COR-L47 (cell line): Measurements from ENCODE around the gene CTSA.
A peak's percentile ranks its signal among the peaks of the same experiment; 100 is the strongest.

ENCODE experiments used
- DNase-seq: peaks from one replicate; lab custom pipeline; 2025; lab: John Stamatoyannopoulos, UW

CTSA gene

DNA sequence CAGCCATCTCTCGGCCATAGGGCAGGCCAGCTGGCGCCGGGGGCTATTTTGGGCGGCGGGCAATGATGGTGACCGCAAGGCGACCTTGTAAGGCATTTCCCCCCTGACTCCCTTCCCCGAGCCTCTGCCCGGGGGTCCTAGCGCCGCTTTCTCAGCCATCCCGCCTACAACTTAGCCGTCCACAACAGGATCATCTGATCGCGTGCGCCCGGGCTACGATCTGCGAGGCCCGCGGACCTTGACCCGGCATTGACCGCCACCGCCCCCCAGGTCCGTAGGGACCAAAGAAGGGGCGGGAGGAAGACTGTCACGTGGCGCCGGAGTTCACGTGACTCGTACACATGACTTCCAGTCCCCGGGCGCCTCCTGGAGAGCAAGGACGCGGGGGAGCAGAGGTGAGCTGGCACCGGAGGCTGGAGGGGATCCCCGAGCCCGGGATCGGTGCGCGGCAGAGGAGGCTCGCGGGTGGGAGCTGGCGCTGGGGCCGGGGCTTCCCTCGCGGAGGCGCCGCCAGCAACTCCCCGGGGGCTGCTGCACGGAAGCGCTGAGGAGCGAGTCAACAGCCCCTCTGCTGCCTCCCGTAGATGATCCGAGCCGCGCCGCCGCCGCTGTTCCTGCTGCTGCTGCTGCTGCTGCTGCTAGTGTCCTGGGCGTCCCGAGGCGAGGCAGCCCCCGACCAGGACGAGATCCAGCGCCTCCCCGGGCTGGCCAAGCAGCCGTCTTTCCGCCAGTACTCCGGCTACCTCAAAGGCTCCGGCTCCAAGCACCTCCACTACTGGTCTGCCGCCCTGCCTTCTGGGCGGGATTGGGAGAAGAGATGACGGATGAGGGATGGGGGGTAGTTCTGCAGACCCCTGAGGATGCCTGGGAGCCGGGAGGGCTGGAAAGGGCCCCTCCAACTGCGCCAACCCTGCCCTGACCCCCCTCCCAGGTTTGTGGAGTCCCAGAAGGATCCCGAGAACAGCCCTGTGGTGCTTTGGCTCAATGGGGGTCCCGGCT lies at the start of gene CTSA, which contains the start of gene NEURL2:
CTSA (plus strand) TSS at position 351 of the 999 bp plus-strand sequence; CDS start at position 585, 234 bp downstream.
NEURL2 (minus strand) TSS at position 224 of the 999 bp plus-strand sequence; CDS start at position 7, 217 bp downstream.
- DNase-seq = peak; percentile 77

DNA sequence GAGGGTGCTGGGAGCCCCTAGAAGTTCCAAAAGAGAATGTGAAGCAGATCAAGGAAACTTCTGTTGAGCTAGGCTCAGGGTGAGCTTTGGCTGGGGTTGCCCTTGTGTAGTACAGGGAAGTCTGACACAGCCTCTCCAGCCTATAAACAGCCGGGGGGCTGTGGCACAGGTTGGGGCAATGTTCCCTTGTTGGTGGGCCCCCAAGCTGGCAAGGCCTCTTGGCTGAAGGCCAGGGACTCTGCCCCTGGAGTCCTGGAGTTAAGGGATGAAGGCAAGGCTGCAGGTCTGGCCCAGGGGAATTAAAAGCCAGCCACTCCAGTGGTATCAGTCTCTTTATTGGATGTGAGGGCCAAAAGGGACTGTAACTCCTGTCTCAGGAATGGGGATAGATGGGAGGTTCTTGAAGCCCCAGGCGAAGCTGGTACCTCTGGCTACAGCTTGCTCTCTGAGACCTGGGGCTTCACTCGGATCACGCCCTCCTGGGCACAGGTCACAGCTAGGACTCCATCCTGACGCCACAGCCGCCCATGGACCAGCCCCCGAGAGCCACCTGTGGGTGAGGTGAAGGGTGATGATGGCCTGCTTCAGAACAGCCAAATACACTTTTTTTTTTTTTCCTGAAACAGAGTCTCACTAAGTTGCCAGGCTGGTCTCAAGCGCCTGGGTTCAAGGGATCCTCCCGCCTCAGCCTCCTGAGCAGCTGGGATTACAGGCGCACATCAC lies 49.6 kb upstream of the CTSA start:
- no peak for DNase-seq

DNA sequence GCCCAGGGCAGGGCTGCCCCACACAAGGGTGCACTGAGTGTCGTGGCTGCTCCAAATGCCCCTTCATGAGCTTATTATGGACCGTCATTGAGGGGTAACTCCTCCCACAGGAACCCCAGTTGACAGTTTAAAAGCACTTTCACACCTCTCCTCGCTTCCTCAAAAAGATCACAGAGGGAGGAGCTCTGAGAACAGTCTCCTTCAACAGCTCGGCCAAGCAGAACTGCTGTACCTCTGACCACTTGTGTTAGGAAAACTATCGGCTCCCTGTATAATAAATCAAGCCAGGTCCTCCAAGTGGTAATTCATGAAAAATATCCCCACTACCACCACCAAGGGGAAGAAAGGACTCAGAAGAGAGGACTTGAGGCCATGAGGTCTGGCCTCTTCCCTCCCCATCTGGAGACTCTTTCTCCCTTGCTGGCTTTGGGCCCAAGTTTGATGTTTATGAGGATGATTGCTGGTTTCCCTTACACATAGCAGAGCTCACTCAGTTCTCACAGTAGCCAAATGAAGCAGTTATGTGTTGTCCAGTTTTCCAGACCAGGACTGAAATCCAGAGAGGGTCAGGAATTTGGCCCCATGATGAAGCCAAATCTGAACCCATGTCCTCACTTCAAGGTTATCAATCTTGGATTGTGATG lies 48.8 kb upstream of the CTSA start:
- DNase-seq = no peak

DNA sequence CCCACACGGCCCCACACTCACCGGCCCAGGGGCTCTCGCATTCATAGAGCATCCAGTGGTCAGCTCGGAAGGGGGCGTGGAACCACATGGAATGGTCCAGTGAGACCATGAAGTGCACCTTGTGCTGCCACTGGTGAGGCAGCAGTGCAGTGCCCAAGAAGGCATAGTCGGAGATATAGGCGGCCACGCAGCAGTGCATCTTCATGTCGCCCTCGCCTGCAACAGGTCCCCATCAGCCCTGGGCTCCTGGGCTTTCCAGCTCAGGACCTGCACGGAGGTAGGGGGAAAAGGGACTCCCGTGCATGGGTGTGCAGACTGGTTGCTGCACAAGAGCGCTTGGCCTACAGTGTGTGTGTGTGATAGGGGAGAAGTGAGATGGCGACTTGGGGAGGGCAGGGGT lies 47.6 kb upstream of the CTSA start:
- DNase-seq = no peak

DNA sequence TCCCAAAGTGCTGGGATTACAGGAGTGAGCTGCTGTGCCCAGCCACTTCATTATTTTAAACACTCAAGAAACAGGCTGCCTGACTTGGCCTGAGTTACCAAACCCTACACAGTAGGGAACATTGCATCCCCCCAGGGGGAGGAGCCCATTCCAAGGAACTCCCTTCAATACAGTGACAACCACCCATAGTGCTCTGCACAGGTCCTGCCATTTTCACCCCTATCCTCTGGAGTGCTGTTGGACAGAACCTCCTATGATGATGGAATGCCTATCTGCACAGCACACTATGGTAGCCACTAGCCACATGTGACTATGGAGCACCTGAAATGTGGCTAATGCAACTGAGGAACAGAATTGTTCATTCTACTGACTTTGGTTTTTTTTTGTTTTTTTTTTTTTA lies 45.7 kb upstream of the CTSA start:
- DNase-seq = no peak

DNA sequence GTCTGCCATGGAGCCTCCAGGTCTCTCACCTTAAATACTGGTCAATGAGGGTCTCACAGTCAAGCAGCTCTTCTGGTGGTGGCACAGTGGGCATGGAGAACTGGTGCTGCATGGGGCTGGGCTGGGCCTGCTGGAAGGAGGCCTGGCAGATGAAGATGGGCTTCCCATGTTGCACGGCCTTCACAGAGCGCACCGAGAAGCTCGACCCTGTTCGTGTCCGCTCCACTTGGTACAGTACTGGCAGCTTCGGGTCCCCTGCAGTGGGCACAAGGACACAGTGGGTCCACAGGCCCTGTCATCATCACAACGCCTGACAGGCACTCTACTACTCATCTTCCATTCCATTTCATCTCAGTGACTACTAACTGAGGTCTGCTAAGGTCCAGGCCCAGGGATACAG lies 42.7 kb upstream of the CTSA start:
- no peak for DNase-seq

DNA sequence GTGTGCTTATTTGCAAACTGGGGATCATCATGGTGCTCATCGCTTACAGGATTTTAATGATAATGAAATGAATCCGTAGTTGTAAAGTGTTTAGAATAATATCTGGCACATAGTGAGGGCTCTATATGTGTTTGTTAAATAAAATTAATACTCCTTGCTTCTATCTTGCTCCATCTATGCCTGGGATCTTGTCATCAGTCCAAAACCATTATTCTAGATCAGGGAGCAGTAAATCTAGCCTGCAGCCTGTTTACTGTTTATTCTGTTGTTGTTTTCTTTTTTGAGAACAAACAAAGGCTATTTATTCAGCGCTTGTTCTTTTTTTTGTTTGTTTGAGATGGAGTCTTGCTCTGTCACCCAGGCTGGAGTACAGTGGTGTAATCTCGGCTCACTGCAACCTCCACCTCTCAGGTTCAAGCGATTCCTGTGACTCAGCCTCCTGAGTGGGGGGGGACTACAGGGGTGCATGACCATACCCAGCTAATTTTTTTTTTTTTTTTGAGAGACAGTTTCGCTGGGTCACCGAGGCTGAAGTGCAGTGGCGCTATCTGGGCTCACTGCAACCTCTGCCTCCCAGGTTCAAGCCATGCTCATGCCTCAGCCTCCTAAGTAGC lies 42.1 kb upstream of the CTSA start:
- no peak for DNase-seq

GRCh38 chr20:45850238-45850637 lies 40.9 kb upstream of the CTSA start:
- DNase-seq = no peak

DNA sequence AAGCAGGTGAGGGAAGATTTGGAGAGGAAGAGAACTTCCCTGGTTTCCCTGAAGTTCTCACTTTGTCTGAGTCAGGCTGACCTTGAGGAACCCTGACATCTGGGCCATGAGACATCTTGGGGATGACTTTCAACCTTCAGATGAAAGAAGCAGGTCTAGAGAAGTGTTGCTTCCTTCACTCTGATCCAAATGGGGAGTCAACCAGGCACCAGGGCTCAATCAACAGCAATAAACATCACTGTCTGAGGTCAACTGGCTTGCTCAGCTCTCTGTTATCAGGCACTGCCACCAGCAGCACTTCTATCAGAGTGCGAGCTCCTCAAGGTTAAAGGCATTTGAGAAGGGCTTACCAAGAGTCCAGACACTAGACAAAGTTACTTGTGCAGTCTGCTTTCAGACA lies 40.2 kb upstream of the CTSA start:
- DNase-seq = no peak

GRCh38 chr20:45851501-45851900 lies 39.6 kb upstream of the CTSA start:
- no peak for DNase-seq

GRCh38 chr20:45852326-45852725 lies 38.8 kb upstream of the CTSA start:
- DNase-seq = no peak

- DNase-seq = no peak
Observed at GRCh38 chr20:45853484-45853883, 37.7 kb upstream of the CTSA start.

DNA sequence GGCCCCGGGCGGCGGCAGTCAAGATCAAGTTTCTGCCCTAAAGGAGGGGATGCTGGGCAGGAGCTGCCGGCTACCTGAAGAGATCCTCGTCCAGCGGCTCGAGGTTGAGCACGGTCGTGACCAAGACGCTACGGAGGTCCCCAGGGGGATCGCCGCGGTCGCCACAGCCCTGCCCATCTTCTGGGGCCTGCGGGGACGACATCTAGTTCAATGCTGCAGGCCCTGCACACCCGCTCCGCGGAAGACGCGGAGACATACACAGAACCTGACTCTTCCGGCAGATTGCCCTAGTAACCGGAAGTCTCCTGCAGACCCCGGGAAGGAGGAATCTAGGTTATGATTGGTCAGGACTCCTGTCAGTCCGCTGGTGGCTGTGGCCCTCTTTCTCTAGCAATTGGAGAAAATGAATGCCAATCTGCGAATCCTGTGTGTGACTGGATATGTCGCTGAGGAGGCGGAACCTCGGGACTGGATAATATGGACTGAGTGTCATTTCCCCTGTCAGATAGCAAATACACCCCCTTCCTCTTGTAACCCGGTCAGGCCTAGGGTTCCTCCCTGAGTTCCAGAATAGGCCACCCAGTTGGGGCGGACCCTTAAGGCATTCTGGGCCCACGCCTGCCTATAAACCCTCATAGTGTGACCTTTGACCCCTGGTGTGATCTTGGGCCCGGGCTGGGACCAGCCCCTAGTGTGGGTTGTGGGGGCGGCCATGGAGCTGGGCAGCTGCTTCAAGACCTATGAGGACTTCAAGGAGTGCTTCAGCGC lies 33.8 kb upstream of the CTSA start, which contains the start of the genes ACOT8 and ZSWIM3:
ACOT8 (minus strand) TSS at position 279 of the 768 bp plus-strand sequence; CDS start at position 202, 77 bp downstream.
ZSWIM3 (plus strand) TSS at position 501 of the 768 bp plus-strand sequence; CDS start at position 713, 212 bp downstream.
- DNase-seq = peak; percentile 100

- DNase-seq = peak; percentile 39
Observed at GRCh38 chr20:45857882-45858216, 33.3 kb upstream of the CTSA start.

DNA sequence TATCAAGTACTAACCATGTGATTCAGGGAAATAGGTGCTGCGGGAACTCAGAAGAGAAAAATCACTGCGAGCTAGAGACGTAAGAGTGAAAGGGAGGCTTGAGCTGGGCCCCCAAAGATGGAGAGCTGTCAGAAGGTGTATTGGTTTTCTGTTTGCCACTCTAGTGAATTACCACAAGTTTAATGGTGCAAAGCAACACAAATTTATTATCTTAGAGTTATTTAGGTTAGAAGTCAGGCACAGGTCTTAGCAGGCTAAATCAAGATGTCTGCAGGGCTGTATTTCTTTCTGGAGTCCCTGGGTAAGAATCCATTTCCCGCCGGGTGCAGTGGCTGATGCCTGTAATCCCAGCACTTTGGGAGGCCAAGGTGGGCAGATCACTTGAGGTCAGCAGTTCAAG lies 31.2 kb upstream of the CTSA start:
- DNase-seq = no peak

DNA sequence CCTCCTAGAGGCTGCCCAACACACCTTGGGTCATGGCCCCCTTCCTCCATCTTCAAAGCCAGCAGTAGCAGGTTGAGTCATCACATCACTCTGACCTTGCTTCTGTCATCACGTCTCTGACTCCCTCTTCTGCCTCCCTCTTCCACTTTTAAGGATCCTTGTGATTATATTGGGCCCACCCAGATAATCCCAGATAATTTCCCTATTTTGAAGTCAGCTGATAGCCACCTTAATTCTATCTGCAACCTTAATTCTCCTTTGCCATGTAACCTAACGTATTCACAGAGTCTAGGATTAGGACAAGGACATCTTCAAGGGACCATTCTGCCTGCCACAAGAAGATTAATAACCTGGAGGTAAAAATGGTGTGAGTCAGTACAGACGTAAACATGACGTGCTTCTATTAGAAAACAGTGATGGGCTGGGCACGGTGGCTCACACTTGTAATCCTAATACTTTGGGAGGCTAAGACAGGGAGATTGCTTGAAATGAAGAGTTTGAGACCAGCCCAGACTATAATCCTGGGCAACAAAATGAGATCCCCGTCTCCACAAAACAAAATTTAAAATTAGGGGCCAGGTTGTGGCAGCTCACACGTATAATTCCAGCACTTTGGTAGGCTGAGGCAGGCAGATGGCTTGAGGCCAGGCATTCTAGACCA lies 30.4 kb upstream of the CTSA start:
- no peak for DNase-seq

GRCh38 chr20:45861221-45862075 lies 29.7 kb upstream of the CTSA start:
- peak; percentile 66 for DNase-seq

- no peak for DNase-seq
Observed at GRCh38 chr20:45863543-45864470, 27.3 kb upstream of the CTSA start.
